H1 (cell line): Measurements from ENCODE around the gene ZNF407. TPM values are rescaled to one million over a fixed set of nuclear protein-coding genes. Genes with fewer than 3 reads are reported as not detected.

ENCODE experiments used
- CTCF ChIA-PET: fragments of 300-600 bp; sonication (Branson Sonifier 250); formaldehyde crosslinking; loops from one replicate; lab custom pipeline; 2021; ENCODE audit not compliant: partially characterized antibody; lab: Charles Lee
- POLR2A ChIA-PET: fragments of 300-600 bp; sonication (Branson Sonifier 250); formaldehyde crosslinking; loops from one replicate; lab custom pipeline; 2021; ENCODE audit warnings: inconsistent platforms; ENCODE audit not compliant: partially characterized antibody; lab: Charles Lee
- DNase-seq, 2 experiments: peaks; one replicate each; pipeline versions ENCODE4 v3.0.0 to v3.0.0-alpha.2; 2010 to 2022; ENCODE audit warnings: low spot score in 2 of 2, low read depth in 1 of 2, mixed read lengths in 1 of 2
- FAIRE-seq: peaks from 2 replicates; lab custom pipeline; 2011; peaks lifted over from hg19 to GRCh38; lab: Jason Lieb, UNC
- H2AFZ ChIP-seq: 2 replicates; pipeline ENCODE4 v1.8.1; 2012; ENCODE audit warnings: low read length, inconsistent platforms
- H2AK5ac ChIP-seq: 2 replicates; pipeline ENCODE4 v1.6.1; 2013; ENCODE audit warnings: low read depth, low read length
- H2BK120ac ChIP-seq: replicated peaks from 2 replicates; pipeline ENCODE3; 2013; ENCODE audit warnings: low read depth, low read length, inconsistent platforms
- H2BK12ac ChIP-seq: 2 replicates; pipeline ENCODE4 v1.6.1; 2013; ENCODE audit warnings: low read depth, low read length
- H2BK15ac ChIP-seq: 2 replicates; pipeline ENCODE4 v1.6.1; 2013; ENCODE audit warnings: low read length
- H2BK20ac ChIP-seq: 2 replicates; pipeline ENCODE4 v1.6.1; 2013; ENCODE audit warnings: low read length
- H2BK5ac ChIP-seq: 2 replicates; pipeline ENCODE4 v1.6.1; 2013; ENCODE audit warnings: low read depth, low read length
- H3K14ac ChIP-seq: 2 replicates; pipeline ENCODE4 v1.6.1; 2013; ENCODE audit warnings: inconsistent platforms; ENCODE audit not compliant: insufficient read length
- H3K18ac ChIP-seq: 2 replicates; pipeline ENCODE4 v1.6.1; 2013; ENCODE audit warnings: low read length; ENCODE audit errors: extremely low read depth
- H3K23ac ChIP-seq: 2 replicates; pipeline ENCODE4 v1.6.1; 2013; ENCODE audit warnings: inconsistent platforms; ENCODE audit not compliant: insufficient read length
- H3K23me2 ChIP-seq: 2 replicates; pipeline ENCODE4 v1.6.1; 2013; ENCODE audit warnings: low read depth, low read length
- H3K27ac ChIP-seq: 2 replicates; pipeline ENCODE4 v1.6.1; 2011; ENCODE audit warnings: low read depth, low read length, inconsistent platforms
- H3K27me3 ChIP-seq, 4 experiments: replicated peaks in 1 of 4; 1 replicate in 1 of 4; 2 replicates in 3 of 4; pipeline versions ENCODE4 v1.6.1 to v1.8.1; 2011 to 2013; ENCODE audit warnings: low read length in 3 of 4, mild to moderate bottlenecking in 3 of 4, inconsistent platforms in 2 of 4, mixed read lengths in 2 of 4, moderate library complexity in 1 of 4; ENCODE audit not compliant: control insufficient read depth in 3 of 4, insufficient read depth in 3 of 4; ENCODE audit errors: extremely low read depth in 1 of 4
- H3K36me3 ChIP-seq, 4 experiments: 2 replicates each; pipeline versions ENCODE4 v1.6.1 to v1.8.1; 2011 to 2013; ENCODE audit warnings: mild to moderate bottlenecking in 4 of 4, low read length in 3 of 4, moderate library complexity in 2 of 4, control low read depth in 1 of 4, inconsistent platforms in 1 of 4; ENCODE audit not compliant: insufficient read depth in 4 of 4, control insufficient read depth in 2 of 4
- H3K4ac ChIP-seq: replicated peaks from 2 replicates; pipeline ENCODE3; 2013; ENCODE audit warnings: low read length, low read depth, mixed read lengths, inconsistent platforms; ENCODE audit not compliant: insufficient read length
- H3K4me1 ChIP-seq, 4 experiments: replicated peaks in 1 of 4; 1 replicate in 1 of 4; 2 replicates in 3 of 4; pipeline versions ENCODE4 v1.6.1 to v1.8.1; 2011 to 2013; ENCODE audit warnings: low read length in 3 of 4, inconsistent platforms in 2 of 4, mixed read lengths in 1 of 4; ENCODE audit not compliant: insufficient read depth in 4 of 4, control insufficient read depth in 3 of 4
- H3K4me2 ChIP-seq, 2 experiments: 2 replicates each; pipeline versions ENCODE4 v1.6.1 to v1.8.1; 2011 to 2013; ENCODE audit warnings: low read depth in 2 of 2, low read length in 2 of 2, control low read depth in 1 of 2, inconsistent platforms in 1 of 2, mild to moderate bottlenecking in 1 of 2; ENCODE audit not compliant: insufficient read depth in 1 of 2
- H3K4me3 ChIP-seq, 4 experiments: fragments of 200-600, 300-600 bp in 1 of 4; sonication (generic), shearing (Covaris generic), sonication (Bioruptor Twin) in 1 of 4; 2 replicates each; pipeline versions ENCODE4 v1.5.1 to v1.8.1; 2011 to 2016; ENCODE audit warnings: low read length in 4 of 4, low read depth in 3 of 4, control low read depth in 2 of 4, inconsistent platforms in 2 of 4, mild to moderate bottlenecking in 2 of 4, mixed read lengths in 1 of 4, moderate library complexity in 1 of 4; ENCODE audit not compliant: insufficient read depth in 2 of 4; ENCODE audit errors: extremely low read depth in 1 of 4
- H3K56ac ChIP-seq: replicated peaks from 2 replicates; pipeline ENCODE3; 2013; ENCODE audit warnings: low read depth, mild to moderate bottlenecking, mixed read lengths, low read length, inconsistent platforms; ENCODE audit not compliant: insufficient read length
- H3K79me1 ChIP-seq: 2 replicates; pipeline ENCODE4 v1.6.1; 2013; ENCODE audit warnings: low read depth, low read length, control low read depth
- H3K79me2 ChIP-seq, 2 experiments: 2 replicates each; pipeline versions ENCODE4 v1.6.1 to v1.8.1; 2012 to 2013; ENCODE audit warnings: low read length in 2 of 2, mild to moderate bottlenecking in 2 of 2, inconsistent platforms in 1 of 2; ENCODE audit not compliant: insufficient read depth in 2 of 2, control insufficient read depth in 1 of 2
- H3K9ac ChIP-seq, 4 experiments: replicated peaks in 1 of 4; 1 replicate in 1 of 4; 2 replicates in 3 of 4; pipeline versions ENCODE4 v1.6.1 to v1.8.1; 2011 to 2013; ENCODE audit warnings: low read depth in 3 of 4, low read length in 3 of 4, control low read depth in 2 of 4, mild to moderate bottlenecking in 2 of 4, moderate library complexity in 2 of 4, inconsistent platforms in 1 of 4; ENCODE audit errors: extremely low read depth in 1 of 4
- H3K9me3 ChIP-seq, 2 experiments: 2 replicates each; pipeline versions ENCODE4 v1.6.1 to v1.8.1; 2012 to 2013; ENCODE audit warnings: mild to moderate bottlenecking in 2 of 2, moderate library complexity in 2 of 2, control low read depth in 1 of 2, inconsistent platforms in 1 of 2, low read depth in 1 of 2, low read length in 1 of 2, mixed read lengths in 1 of 2; ENCODE audit not compliant: insufficient read depth in 2 of 2
- H4K20me1 ChIP-seq, 2 experiments: replicated peaks in 1 of 2; 2 replicates each; pipeline versions ENCODE3 to v1.8.1; 2011 to 2013; ENCODE audit warnings: inconsistent platforms in 2 of 2, low read length in 2 of 2, mild to moderate bottlenecking in 1 of 2; ENCODE audit not compliant: insufficient read depth in 2 of 2, control insufficient read depth in 1 of 2
- H4K5ac ChIP-seq: 2 replicates; pipeline ENCODE4 v1.6.1; 2013; ENCODE audit warnings: low read length, low read depth, mixed read lengths, inconsistent platforms; ENCODE audit not compliant: insufficient read length
- H4K8ac ChIP-seq: 2 replicates; pipeline ENCODE4 v1.8.0; 2013; ENCODE audit warnings: mild to moderate bottlenecking, moderate library complexity, low read length, inconsistent platforms; ENCODE audit not compliant: insufficient read depth; ENCODE audit errors: extremely low read depth
- H4K91ac ChIP-seq: replicated peaks from 2 replicates; pipeline ENCODE3; 2013; ENCODE audit warnings: low read length, mixed read lengths, inconsistent platforms; ENCODE audit not compliant: insufficient read length
- BRCA1 ChIP-seq: IDR thresholded peaks from 2 replicates; pipeline ENCODE4 v1.6.1; 2012; ENCODE audit warnings: low read depth, low read length, improper control_type of control experiment
- EZH2 ChIP-seq: fragments of 200-600 bp; sonication (generic); IDR thresholded peaks from 2 replicates; pipeline ENCODE4 v1.7.1; 2012; ENCODE audit warnings: low read depth, mild to moderate bottlenecking, moderate library complexity, low read length, inconsistent platforms; ENCODE audit not compliant: severe bottlenecking
- NANOG ChIP-seq: IDR thresholded peaks from 2 replicates; pipeline ENCODE4 v1.6.1; 2011; ENCODE audit warnings: low read length, low read depth, mild to moderate bottlenecking, inconsistent platforms; ENCODE audit not compliant: insufficient read depth, poor library complexity, severe bottlenecking
- POU5F1 ChIP-seq: IDR thresholded peaks from 2 replicates; pipeline ENCODE4 v1.6.1; 2011; ENCODE audit warnings: low read depth, mild to moderate bottlenecking, low read length, moderate library complexity
- RFX5 ChIP-seq: IDR thresholded peaks from 2 replicates; pipeline ENCODE4 v1.6.1; 2011; ENCODE audit warnings: low read depth, low read length, improper control_type of control experiment, borderline replicate concordance
- SIN3A ChIP-seq, 2 experiments: IDR thresholded peaks in 1 of 2; conservative IDR thresholded peaks in 1 of 2; 2 replicates each; pipeline ENCODE4 v1.6.1; 2011 to 2012; ENCODE audit warnings: low read length in 2 of 2, improper control_type of control experiment in 1 of 2, low read depth in 1 of 2, mild to moderate bottlenecking in 1 of 2
- TBP ChIP-seq: IDR thresholded peaks from 2 replicates; pipeline ENCODE4 v1.6.1; 2011; ENCODE audit warnings: low read depth, low read length, improper control_type of control experiment
- YY1 ChIP-seq: IDR thresholded peaks from 2 replicates; pipeline ENCODE4 v1.6.1; 2011; ENCODE audit warnings: low read depth, mild to moderate bottlenecking, low read length
- WGBS, 2 experiments: shearing (Covaris generic) in 1 of 2; methylation state at CpG; one replicate each; pipeline versions ENCODE4 v1.1.6 to v1.1.7; 2013 to 2015; ENCODE audit warnings: low lambda C conversion rate in 2 of 2, mixed read lengths in 2 of 2, inconsistent platforms in 1 of 2, low coverage in 1 of 2, missing lambda C conversion rate in 1 of 2; ENCODE audit not compliant: insufficient replicate concordance in 2 of 2, insufficient coverage in 1 of 2, insufficient read length in 1 of 2; ENCODE audit errors: extremely low coverage in 1 of 2, missing lambda C conversion rate in 1 of 2; 5-methylcytosine and 5-hydroxymethylcytosine counted together
- polyA plus RNA-seq, 7 experiments: library from polyadenylated mRNA; depleted of rRNA in 3 of 7; stranded (reverse) in 5 of 7; unstranded in 2 of 7; fragments of >200 nt in 5 of 7; fragments of 200-250 nt in 2 of 7; gene quantifications; 1 replicate in 5 of 7; 2 replicates in 1 of 7; 4 replicates in 1 of 7; pipeline versions ENCODE4 v1.2.1 to v1.2.3, GENCODE V29; 2011 to 2013; ENCODE audit warnings: missing spikeins in 2 of 7, mixed read lengths in 2 of 7
- total RNA-seq: library from RNA; stranded (reverse); fragmentation: NEBNext Ultra II Directional; extraction: Animal tissue kit (Norgen Biotek cat#: 25700); gene quantifications from 2 replicates; pipeline ENCODE4 v1.2.1, GENCODE V29; 2021

The ZNF407 gene
- total and polyA plus RNA-seq, 2 of the 8 experiments (the other 6 are each of a cell fraction or from before 2014, with no cell fraction given), result 1.5 to 6.8 TPM

DNA sequence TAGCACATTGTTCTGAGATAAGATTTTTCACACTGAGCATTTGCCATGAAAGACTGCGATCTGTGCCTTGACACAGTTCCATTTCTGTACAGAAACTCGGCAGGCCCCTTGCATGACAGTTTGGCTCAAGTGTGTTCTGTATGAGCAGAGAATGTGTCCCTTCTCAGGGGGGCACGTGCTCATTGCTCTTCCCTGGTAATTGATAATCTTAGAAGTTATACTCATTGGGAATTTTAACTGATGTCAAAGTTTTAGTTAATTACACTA is 440.0 kb downstream of the ZNF407 start:
- Histone ChIP-seq H3K4me3 (no peak overlapping the region), H3K36me3 (no peaks in the 10 kb centered on the region), H2BK20ac (no peak overlapping the region), H3K79me1 (no peaks in the 10 kb centered on the region), H3K18ac (no peak overlapping the region), H3K4me2 (no peak overlapping the region), H3K56ac (no peak overlapping the region), H4K5ac (no peak overlapping the region), H3K4ac (no peak overlapping the region), H3K27ac (no peak overlapping the region), H2BK120ac (no peak overlapping the region), H3K27me3 (no peaks in the 10 kb centered on the region), H3K4me1 (peaks cover 0 to 9% (median 0%) of the 10 kb centered on the region in 4 experiments; a peak in 1 of 7 replicates), H2AK5ac (no peak overlapping the region), H2BK12ac (no peak overlapping the region), H4K91ac (no peak overlapping the region), H3K14ac (no peak overlapping the region), H3K23me2 (no peaks in the 10 kb centered on the region), H2BK5ac (no peak overlapping the region), H4K8ac (no peak overlapping the region), H3K79me2 (no peaks in the 10 kb centered on the region), H3K9ac (no peak overlapping the region), H4K20me1 (no peaks in the 10 kb centered on the region), H2BK15ac (no peak overlapping the region), H2AFZ (no peak overlapping the region), H3K23ac (no peak overlapping the region), H3K9me3 (no peaks in the 10 kb centered on the region)
- TF ChIP-seq NANOG (no peak), SIN3A (conservative IDR thresholded peaks at IDR 0.05 in 1 of 2, IDR thresholded peaks at IDR 0.05 in 1 of 2; ENCODE audit: low read depth in 1 of 2, low read length in 2 of 2) (no peak), RFX5 (no peak), BRCA1 (no peak), YY1 (no peak), POU5F1 (no peak), EZH2 (no peak), TBP (no peak)
- POLR2A ChIA-PET, result no interaction called here
- no peak for FAIRE-seq
- no peak for DNase-seq
- CTCF ChIA-PET, result interaction anchor here (0.8 to 1.4 kb wide), 2 partner anchors 15 to 55 kb away, joined by 3 to 4 read pairs; no protein-coding TSS in a partner anchor
- WGBS, 2 experiments, result 86% methylated on average over 3 of the region's 3 CpGs; no CpG with 5 or more reads in 1 of the 2 experiments
